GM21717 (cell line): ENCODE data around the gene GOLGA8R.
"Not testable (repeated sequence)": the region's sequence is repeated elsewhere in the genome, so short reads cannot be mapped to it uniquely, and the experiment has no call there.

ENCODE experiments used
- ATAC-seq: cut with Tn5 transposase; IDR thresholded peaks from one replicate; pipeline ENCODE4 v1.9.1; 2021; ENCODE audit warnings: mild to moderate bottlenecking, moderate library complexity; ENCODE audit not compliant: unreplicated experiment

GOLGA8R gene, protein sequence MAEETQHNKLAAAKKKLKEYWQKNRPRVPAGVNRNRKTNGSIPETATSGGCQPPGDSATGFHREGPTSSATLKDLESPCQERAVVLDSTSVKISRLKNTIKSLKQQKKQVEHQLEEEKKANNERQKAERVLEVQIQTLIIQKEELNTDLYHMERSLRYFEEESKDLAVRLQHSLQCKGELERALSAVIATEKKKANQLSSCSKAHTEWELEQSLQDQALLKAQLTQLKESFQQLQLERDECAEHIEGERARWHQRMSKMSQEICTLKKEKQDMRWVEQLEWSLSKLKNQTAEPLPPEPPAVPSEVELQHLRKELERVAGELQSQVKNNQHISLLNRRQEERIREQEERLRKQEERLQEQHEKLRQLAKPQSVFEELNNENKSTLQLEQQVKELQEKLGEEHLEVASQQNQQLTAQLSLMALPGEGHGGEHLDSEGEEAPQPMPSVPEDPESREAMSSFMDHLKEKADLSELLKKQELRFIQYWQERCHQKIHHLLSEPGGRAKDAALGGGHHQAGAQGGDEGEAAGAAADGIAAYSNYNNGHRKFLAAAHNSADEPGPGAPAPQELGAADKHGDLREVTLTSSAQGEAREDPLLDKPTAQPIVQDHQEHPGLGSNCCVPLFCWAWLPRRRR

DNA sequence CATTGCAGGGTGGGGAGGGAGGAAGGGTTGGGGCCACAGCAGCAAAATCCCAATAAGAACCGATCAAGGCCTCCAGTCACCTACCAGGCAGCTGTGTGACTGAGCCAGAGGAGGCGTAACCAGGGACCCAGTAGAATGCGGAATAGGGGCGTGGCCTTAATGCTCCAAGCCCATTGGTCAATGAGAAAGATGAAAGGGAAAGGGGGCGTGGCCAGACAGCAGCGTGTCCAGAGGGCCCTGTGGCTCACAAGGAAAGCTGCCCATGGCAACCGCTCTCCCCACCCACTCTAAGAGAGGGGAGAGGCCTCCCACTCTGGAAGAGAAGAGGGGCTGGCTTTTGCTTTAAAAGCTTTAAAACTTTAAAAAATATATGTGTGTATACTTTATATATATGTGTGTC is at the start of gene GOLGA8R:
Gene GOLGA8R, minus strand, starts transcription at position 101 of the 400 bp plus-strand sequence. Its CDS starts 98 bp downstream, at position 3.
- ATAC-seq: not testable (repeated sequence)

DNA sequence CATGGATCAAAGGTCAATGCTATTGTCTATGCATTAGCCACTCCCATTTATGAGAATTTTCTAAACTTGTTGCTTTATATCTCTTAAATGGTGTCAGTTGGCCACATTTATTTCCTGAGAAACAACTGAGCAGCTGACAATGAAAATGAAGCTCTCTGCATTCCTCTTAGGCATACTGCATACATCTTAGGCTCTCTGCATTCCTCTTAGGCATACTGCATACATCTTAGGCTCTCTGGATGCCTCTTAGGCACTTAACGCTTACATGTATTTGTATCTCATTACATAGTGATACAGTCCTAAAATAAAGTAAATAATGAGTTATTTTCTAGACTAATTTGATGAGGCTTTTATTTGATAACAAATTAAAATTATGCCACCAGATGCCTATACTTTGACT is 49.8 kb upstream of the GOLGA8R start:
- not testable (repeated sequence) for ATAC-seq

DNA sequence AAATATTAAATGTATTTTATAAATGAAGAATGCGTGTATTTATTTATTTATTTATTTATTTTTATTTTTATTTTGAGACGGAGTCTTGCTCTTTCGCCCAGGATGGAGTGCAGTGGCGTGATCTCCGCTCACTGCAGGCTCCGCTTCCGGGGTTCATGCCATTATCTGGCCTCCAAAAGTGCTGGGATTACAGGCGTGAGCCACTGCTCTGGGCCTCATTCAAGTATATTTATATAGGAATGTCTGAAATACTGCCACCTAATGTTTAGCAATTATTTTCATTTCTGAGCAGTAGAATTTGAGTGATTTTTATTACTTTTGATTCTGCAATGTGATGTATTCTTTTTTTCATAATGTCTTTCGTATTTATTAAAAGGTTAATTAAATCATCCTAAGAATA is 48.1 kb upstream of the GOLGA8R start:
- ATAC-seq: not testable (repeated sequence)

DNA sequence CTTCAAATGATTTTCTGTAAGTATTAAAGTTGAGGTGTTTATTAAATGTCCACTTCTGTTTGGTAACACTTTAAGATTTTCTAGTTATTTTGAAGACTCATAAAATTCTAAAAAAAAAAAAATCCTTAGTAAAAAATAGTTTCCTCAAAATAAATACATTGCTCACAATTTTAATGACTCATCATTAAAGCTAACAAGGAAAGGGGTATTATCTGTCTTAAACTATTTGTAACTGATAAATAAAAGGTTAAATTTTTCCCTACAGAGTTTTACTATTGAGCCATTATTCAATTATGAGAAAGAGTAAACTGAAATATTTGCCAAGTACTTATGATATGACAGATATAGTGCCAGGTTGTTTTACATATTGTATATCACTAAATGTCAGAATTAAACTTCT is 38.6 kb upstream of the GOLGA8R start:
- not testable (repeated sequence) for ATAC-seq

DNA sequence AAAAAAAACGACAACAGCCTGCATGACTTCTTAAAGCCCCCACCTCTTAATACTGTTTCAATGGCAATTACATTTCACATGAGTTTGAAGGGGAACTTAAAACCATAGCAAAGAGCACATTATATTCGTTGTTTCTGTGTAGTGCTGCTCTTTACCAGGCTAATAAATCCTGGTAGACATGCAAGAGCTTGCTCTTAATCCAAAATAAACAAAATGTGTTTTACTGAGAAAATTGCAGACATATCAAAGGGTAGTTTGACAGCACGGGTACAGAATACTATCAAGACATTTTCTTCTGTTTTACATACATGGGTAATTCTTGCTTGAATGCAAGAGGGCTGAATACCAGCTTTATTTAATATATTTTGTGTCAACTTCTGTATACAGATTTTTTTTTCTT is 24.3 kb upstream of the GOLGA8R start:
- not testable (repeated sequence) for ATAC-seq

DNA sequence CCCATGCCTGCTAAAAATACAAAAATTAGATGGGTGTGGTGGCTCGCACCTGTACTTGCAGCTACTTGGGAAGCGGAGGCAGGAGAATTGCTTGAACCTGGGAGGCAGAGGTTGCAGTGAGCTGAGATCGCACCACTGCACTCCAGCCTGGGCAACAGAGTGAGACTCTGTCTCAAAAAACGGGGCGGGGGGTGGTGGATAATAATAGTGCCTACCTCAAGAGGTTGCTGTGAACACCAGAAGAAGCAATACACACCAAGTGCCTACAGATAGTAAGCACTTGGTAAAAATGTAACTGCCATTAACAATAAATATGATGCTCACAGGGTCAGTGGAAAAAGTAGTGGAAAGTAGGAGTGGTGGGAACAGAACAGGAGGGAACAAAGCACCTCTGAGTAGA is 21.8 kb upstream of the GOLGA8R start:
- ATAC-seq: not testable (repeated sequence)

DNA sequence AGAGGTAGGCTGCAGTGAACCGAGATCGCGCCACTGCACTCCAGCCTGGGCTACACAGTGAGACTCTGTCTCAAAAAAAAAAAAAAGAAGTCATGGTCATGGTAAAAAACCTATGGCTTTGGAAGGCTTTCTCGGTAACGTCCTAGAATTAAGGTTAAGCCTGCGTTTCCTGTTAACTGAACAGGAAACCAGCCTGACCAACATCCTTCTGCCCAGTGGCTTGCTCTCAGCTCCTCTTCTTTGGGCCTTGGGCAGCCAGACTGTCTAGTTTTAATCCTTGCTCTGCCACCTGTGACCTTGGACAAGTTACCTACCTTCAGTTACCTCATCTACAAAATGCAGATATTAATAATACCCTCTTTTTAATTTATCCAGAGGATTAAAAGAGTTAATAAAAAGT is 6.7 kb upstream of the GOLGA8R start:
- not testable (repeated sequence) for ATAC-seq

DNA sequence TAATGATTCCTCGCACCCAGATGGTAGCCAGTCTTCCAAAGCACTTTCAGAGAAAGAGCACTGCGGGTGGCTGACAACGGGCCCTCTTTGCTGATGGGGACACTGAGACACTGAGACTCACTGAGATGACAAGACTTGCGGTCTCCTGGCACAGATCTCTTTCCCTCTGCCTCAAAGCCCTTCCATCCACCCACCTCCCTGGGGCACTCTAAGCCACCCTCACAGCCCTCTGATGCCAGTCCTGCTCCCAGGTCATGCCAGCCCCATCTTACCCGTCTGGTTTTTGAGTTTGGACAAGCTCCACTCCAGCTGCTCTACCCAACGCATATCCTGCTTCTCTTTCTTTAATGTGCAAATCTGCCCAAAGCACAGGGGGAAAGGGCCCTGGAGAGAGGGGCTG is 6.4 kb downstream of the GOLGA8R start:
- ATAC-seq: not testable (repeated sequence)

DNA sequence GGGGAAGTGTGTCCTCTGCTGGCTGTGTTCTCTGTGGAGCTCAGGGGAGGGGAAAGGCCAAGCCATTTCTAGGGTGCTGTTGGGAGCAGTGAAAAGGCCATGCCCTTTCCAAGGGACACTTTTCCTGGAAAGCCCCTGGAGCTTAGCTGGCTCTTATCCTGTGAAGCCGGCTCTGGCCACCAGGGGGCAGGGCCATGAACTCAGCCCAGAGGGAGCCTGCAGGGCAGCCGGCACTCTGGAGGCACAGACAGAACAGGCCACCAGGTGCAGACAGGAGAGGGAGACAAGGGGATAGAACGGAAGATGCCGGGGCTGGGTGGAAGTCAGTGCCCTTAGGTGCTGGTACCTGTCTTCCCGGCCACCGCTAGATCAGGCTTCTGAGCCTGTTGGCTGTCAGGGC is 15.1 kb downstream of the GOLGA8R start:
- ATAC-seq: not testable (repeated sequence)

DNA sequence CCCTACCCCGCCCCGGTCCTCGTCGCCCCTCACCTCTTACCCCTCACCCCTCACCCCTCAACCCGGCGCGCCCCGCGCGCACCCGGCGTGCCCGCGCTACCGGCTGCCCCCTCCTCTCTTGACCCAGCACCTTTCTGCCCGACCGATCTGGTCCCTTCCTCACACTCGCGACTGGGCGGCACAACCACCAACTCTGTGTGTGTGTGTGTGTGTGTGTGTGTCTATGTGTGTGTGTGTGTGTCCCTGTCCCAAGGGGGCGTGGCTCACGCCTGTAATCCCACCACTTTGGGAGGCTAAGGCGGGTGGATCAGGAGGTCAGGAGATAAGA is 20.4 kb downstream of the GOLGA8R start:
- ATAC-seq: not testable (repeated sequence)

DNA sequence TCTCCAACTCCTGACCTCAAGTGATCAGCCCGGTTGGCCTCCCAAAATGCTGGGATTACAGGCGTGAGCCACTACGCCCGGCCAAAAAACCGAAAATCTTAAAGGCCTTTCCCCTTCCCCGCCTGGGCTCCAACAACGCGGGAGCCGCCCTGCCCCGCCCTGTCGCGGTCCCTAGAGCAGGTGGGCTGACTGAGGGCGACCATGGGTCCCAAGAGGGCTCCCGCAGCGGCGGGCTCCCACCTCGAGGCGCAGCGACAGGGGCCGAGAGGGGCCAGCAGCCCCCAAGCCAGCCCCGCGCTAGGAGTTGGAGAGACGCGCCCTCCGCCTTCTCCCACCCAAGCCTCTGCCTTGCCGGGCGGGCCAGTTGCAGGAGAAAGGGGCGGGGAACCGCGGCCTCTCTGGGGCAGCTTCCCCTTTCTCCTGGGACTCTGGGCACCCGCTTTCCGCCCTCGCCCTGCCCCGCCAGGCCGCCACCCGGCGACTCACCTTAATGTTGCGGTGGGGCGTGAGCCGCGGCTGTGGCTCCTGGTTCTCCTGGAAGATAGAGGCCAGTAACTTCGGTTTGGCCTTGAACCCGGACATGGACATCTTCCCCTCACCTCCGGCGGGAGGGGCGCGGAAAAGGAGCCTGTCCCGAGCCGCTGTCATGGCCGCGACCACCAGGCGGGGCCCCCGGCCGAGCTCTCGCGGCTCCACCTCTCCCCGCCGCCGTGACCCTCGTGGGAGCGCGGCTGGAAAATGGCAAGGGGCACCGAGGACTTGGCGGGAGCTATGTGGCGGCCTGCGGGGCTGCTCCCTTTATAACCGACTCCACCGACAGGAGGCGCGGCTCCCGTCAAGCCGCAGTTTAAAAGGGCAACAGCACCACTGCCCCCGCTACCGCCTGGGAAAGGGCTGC is 21.0 kb downstream of the GOLGA8R start, which contains the start of gene CHRFAM7A:
Gene CHRFAM7A, minus strand, starts transcription at position 775 of the 898 bp plus-strand sequence. CDS start 10,189 bp downstream, outside the sequence.
- ATAC-seq: not testable (repeated sequence)

DNA sequence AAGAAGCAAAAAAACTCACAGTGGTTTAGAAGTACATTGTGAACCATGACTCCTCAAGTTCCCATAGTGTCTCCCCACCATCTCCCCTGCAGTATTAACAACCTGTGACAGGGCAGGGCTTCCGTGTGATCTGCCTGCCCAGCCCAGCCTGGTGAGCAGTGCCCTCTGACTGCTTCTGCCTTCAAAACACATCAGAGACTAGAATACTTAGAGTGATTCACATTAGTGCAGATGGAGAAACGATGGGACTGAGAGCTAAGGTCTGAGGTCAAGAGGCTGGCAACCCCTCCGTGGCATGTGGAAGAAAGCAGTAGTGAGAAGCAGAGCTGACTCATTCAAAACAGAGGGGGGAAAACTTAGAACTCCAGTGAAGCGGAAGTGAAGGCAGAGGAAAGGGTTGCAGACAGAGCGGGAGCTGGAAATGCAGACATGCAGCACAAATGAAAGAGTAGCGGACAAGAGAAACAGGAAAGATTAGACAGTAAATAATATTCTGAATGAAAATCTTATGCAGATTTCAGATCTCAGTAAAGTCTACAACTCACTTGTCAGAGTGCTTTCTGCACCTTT is 27.7 kb downstream of the GOLGA8R start:
- not testable (repeated sequence) for ATAC-seq

DNA sequence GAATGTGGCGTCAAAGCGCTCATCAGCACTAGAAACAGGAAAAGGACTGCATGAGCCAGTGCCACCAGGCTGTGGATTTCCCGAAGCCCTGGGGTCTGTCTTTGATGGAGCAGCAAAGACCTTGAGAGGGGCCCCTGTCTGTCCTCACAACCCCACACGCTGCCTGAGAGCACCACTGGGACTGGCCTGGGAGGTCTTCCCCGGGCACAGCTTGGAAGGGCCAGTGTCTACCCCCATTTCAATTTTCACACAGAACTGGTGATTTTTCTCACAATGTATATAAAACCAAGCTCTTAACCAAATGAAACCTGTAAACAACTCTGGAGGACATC is 37.0 kb downstream of the GOLGA8R start:
- ATAC-seq: not testable (repeated sequence)

DNA sequence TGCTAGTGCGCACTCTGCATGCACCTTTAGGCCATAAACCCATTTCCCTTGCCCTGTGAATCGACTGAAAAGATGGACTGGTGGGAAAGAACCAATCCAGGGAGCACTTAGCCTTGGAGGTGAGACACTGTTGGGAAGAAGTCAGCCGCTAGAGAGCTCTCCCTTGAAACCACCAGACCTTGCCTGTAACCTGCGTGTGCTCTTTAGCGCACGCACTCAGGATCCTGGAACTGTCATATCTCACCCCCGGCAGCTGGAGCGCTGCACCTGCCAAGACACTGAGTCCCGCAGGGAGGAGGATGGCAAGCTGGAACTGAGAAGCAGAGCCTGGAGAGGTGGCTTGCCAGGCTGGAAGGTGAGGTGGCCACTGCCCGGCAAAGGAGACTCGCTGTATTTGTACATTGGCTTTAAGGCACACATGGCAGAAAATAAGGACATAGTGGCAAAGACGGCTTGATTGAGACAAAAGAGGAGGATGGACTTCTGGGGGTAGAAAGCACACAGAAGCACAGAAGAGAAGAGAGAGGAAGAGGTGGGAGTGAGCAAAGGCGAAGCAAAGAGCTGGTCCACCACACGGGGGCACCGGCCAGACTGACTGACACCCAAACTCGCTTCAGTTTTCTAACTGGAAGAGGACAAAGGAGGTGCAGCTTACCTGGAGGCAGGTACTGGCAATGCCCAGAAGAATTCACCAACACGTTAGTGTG is 37.5 kb downstream of the GOLGA8R start:
- not testable (repeated sequence) for ATAC-seq

DNA sequence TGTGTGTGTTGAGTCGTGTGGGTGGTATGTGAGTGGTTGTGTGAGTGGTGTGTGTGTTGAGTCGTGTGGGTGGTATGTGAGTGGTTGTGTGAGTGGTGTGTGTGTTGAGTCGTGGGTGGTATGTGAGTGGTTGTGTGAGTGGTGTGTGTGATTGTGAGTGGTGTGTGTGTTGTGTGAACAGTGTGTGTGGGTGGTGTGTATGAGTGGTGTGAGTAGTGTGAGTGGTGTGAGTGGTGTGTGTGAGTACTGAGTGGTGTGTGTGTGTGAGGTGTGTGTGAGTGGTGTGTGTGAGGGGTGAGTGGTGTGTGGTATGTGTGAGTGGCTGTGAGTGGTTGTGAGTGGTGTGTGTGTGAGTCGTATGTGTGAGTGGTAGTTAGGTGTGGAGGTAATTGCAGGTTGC is 38.2 kb downstream of the GOLGA8R start:
- ATAC-seq: not testable (repeated sequence)

DNA sequence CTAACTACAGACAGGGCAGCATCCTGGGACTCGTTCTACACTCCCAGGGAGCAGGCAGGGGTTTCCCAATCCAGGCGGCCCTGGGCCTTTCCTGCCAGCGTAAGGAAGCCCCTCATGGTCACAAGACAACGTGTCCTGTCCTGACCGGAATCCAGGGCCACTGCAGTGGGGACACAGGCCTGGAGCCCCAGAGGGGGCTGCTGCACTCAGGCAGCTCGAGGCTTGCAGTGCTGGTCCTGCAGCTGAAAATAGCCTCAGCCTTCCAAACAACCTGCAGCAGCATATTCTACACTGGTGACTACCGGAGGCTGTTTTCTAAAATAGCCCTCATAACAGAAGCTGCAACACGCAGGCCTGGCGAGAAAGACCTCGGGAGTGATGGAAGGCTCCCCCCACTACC is 39.2 kb downstream of the GOLGA8R start:
- ATAC-seq: not testable (repeated sequence)

DNA sequence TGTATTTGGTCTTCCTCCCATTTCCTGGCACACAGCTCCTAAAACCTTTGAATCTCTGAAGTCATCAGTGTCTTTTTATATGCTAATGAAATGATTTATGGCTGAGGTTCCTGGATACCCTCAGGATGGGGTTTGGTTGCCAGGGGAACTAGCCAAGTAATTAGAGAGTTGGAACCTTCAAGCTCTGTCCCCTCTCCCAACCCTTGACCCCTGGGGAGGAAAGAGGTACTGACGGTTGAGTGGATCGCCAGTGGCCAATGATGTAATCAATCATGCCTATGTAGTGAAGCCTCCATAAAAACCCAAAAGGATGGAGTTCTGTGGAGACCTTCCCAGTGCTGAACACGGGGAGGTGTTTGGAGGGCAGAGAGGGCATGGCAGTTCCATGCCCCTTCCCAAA is 45.8 kb downstream of the GOLGA8R start:
- ATAC-seq: not testable (repeated sequence)

DNA sequence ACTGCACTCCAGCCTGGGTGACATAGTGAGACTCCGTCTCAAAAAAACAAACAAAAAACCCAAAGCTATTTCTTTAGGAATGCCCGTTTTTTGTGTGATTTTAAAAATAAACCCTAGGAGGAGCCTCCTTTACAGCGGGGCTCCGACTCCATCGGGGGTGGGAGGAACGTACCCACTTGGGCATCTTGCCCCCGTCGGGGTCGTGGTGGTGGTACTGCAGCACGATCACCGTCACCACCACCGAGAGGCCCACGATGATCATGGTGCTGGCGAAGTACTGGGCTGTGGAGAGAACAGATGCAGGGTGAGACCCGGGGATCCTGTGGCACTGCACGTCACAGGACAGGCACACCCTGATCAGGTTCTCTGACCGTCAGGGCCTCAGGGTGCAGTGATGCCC is 46.8 kb downstream of the GOLGA8R start:
- not testable (repeated sequence) for ATAC-seq

DNA sequence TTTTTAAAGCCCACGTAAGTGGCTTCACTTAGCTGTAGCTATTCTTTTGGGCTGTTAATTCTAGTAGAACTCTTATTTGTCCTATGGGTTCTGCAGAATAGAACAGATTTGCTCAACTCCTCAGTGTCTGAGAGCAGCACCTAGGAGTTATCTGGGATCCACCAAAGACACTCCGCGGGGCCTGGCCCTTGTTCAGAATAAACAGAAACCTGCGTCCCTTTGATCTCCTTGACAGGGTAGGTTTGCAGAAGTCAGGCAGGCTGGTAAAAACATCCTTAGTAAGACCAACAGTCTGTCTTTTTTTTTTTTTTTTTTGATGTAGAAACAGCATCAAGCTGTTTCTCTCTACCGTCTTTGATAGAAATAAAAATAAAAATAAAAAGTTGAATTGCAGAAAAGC is 52.7 kb downstream of the GOLGA8R start:
- ATAC-seq: not testable (repeated sequence)

DNA sequence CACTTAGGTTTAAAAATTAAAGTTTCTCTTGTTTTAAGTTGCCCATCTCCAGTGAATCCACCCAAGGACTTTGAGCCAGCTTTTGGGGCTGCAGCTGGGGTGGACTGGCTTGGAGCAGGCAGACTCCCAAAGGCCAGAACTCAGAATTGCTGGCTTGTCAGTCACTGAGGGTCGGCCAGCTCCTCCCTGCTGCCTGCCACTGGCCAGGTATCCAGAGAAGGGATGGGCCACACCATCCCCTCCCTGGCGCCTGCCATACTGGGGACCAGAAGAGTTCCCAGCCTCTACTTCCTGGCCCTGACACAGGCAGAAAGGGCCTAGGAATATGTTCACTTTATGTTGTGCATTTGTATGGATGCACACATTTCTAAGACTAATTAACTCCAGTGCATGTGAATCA is 53.1 kb downstream of the GOLGA8R start:
- not testable (repeated sequence) for ATAC-seq
